Gastroesophageal sphincter (tissue), 3 donors: ENCODE results near the gene PDIA5.

Experiments used
- CTCF ChIP-seq, 4 experiments: fragments of 200-600 bp in 2 of 4; fragments of 450-650 bp in 2 of 4; sonication (generic) in 1 of 4; IDR thresholded peaks; one replicate each; pipeline ENCODE4 v1.5.1; 2017 to 2019; ENCODE audit warnings: antibody characterized with exemption in 4 of 4, mild to moderate bottlenecking in 2 of 4, moderate library complexity in 2 of 4
- POLR2A ChIP-seq, 2 donors: fragments of 450-650 bp; IDR thresholded peaks; one replicate each; pipeline ENCODE4 v1.6.1; 2017; ENCODE audit warnings: antibody characterized with exemption in 2 of 2, mild to moderate bottlenecking in 2 of 2, moderate library complexity in 1 of 2

GRCh38 chr3:123198372-123198771, 131.5 kb downstream of the PDIA5 start:
- TF ChIP-seq POLR2A (IDR thresholded peaks at IDR 0.05) (no peak), CTCF (IDR thresholded peaks at IDR 0.05) (no peak)
